Ectodermal cell (in vitro differentiated cells): ENCODE results near the gene SP7.
"Not testable (repeated sequence)": the region's sequence is repeated elsewhere in the genome, so short reads cannot be mapped to it uniquely, and the experiment has no call there.

ENCODE experiments used
- H3K27ac ChIP-seq: 2 replicates; pipeline ENCODE4 v1.7.0; 2013; ENCODE audit warnings: mild to moderate bottlenecking, low read depth, low read length; ENCODE audit not compliant: insufficient read depth, poor library complexity, severe bottlenecking
- H3K27me3 ChIP-seq: 2 replicates; pipeline ENCODE4 v1.7.0; 2013; ENCODE audit warnings: mild to moderate bottlenecking, low read length; ENCODE audit not compliant: insufficient read depth, control insufficient read depth, poor library complexity, severe bottlenecking
- H3K36me3 ChIP-seq: one replicate; pipeline ENCODE4 v1.7.0; 2013; ENCODE audit warnings: low read length; ENCODE audit not compliant: control insufficient read depth, insufficient read depth
- H3K4me1 ChIP-seq: one replicate; pipeline ENCODE4 v1.7.0; 2013; ENCODE audit warnings: low read length; ENCODE audit not compliant: control insufficient read depth, insufficient read depth
- H3K4me3 ChIP-seq: 2 replicates; pipeline ENCODE4 v1.7.0; 2013; ENCODE audit warnings: low read depth, low read length, control low read depth; ENCODE audit not compliant: insufficient read depth
- H3K9me3 ChIP-seq: 2 replicates; pipeline ENCODE4 v1.7.0; 2013; ENCODE audit warnings: mild to moderate bottlenecking, low read length, moderate library complexity; ENCODE audit not compliant: control insufficient read depth
- WGBS, 2 experiments: methylation state at CpG; one replicate each; pipeline ENCODE4 v1.1.7; 2013; ENCODE audit warnings: missing lambda C conversion rate in 2 of 2; 5-methylcytosine and 5-hydroxymethylcytosine counted together

SP7 gene

GRCh38 chr12:53376747-53377146, 40.6 kb upstream of the SP7 start:
- Histone ChIP-seq H3K27ac (no peak overlapping the region), H3K9me3 (no peaks in the 10 kb centered on the region), H3K27me3 (no peaks in the 10 kb centered on the region), H3K4me1 (peaks cover 15% of the 10 kb centered on the region), H3K4me3 (no peak overlapping the region), H3K36me3 (no peaks in the 10 kb centered on the region)
- WGBS, 2 experiments = 83 to 86% methylated on average over 1 of the region's 2 CpGs

- H3K4me3 ChIP-seq, H3K27ac ChIP-seq, H3K36me3 ChIP-seq, H3K9me3 ChIP-seq, H3K27me3 ChIP-seq: not testable (repeated sequence)
- WGBS, 2 experiments = 85 to 90% methylated on average over 14 of the region's 14 CpGs
- peaks cover 22% of the 10 kb centered on the region for H3K4me1 ChIP-seq
Observed at GRCh38 chr12:53374277-53374676, 38.1 kb upstream of the SP7 start.

- H3K4me3 ChIP-seq, H3K27ac ChIP-seq: not testable (repeated sequence)
- WGBS, 2 experiments = 94% methylated on average over 6 of the region's 6 CpGs
Observed at GRCh38 chr12:53373554-53374133, 37.5 kb upstream of the SP7 start.

GRCh38 chr12:53365245-53365904, 29.2 kb upstream of the SP7 start:
- 90 to 95% methylated on average over 4 of the region's 4 CpGs for WGBS, 2 experiments

More at GRCh38 chr12:53373554-53374133, 37.5 kb upstream of the SP7 start:
- H3K9me3 ChIP-seq, H3K36me3 ChIP-seq, H3K27me3 ChIP-seq: not testable (repeated sequence)
- H3K4me1 ChIP-seq = peaks cover 17% of the 10 kb centered on the region

GRCh38 chr12:53361638-53362037, 25.5 kb upstream of the SP7 start:
- H3K27me3 ChIP-seq, H3K27ac ChIP-seq: not testable (repeated sequence)

More at GRCh38 chr12:53365245-53365904, 29.2 kb upstream of the SP7 start:
- Histone ChIP-seq H3K36me3 (no peaks in the 10 kb centered on the region), H3K4me3 (no peak overlapping the region), H3K9me3 (no peaks in the 10 kb centered on the region), H3K27ac (no peak overlapping the region), H3K27me3 (no peaks in the 10 kb centered on the region), H3K4me1 (peaks cover 3% of the 10 kb centered on the region)

GRCh38 chr12:53358836-53359419, 22.8 kb upstream of the SP7 start:
- H3K9me3 ChIP-seq = no peaks in the 10 kb centered on the region
- 94 to 96% methylated on average over 4 to 5 of the region's 5 CpGs for WGBS, 2 experiments
- H3K27ac ChIP-seq = no peak overlapping the region
- H3K27me3 ChIP-seq = no peaks in the 10 kb centered on the region
- no peaks in the 10 kb centered on the region for H3K36me3 ChIP-seq
- H3K4me3 ChIP-seq = no peak overlapping the region
- H3K4me1 ChIP-seq = no peaks in the 10 kb centered on the region

More at GRCh38 chr12:53361638-53362037, 25.5 kb upstream of the SP7 start:
- H3K4me3 ChIP-seq, H3K9me3 ChIP-seq, H3K4me1 ChIP-seq, H3K36me3 ChIP-seq: not testable (repeated sequence)
- 90 to 96% methylated on average over 8 of the region's 10 CpGs for WGBS, 2 experiments

- Histone ChIP-seq H3K27ac (no peak overlapping the region), H3K4me3 (no peak overlapping the region)
- 86 to 87% methylated on average over 3 of the region's 3 CpGs for WGBS, 2 experiments
Observed at GRCh38 chr12:53355121-53355520, 19.0 kb upstream of the SP7 start.

GRCh38 chr12:53353257-53353655, 17.1 kb upstream of the SP7 start:
- Histone ChIP-seq H3K4me1 (no peaks in the 10 kb centered on the region), H3K27ac (no peak overlapping the region)
- 94 to 95% methylated on average over 5 of the region's 5 CpGs for WGBS, 2 experiments

More at GRCh38 chr12:53355121-53355520, 19.0 kb upstream of the SP7 start:
- Histone ChIP-seq H3K9me3 (no peaks in the 10 kb centered on the region), H3K4me1 (no peaks in the 10 kb centered on the region), H3K27me3 (no peaks in the 10 kb centered on the region), H3K36me3 (no peaks in the 10 kb centered on the region)

GRCh38 chr12:53352331-53353256, 16.4 kb upstream of the SP7 start:
- Histone ChIP-seq H3K4me3 (no peak overlapping the region), H3K9me3 (no peaks in the 10 kb centered on the region), H3K36me3 (no peaks in the 10 kb centered on the region), H3K27ac (no peak overlapping the region), H3K4me1 (no peaks in the 10 kb centered on the region), H3K27me3 (no peaks in the 10 kb centered on the region)
- 70 to 71% methylated on average over 21 of the region's 21 CpGs for WGBS, 2 experiments

More at GRCh38 chr12:53353257-53353655, 17.1 kb upstream of the SP7 start:
- no peaks in the 10 kb centered on the region for H3K36me3 ChIP-seq
- no peaks in the 10 kb centered on the region for H3K9me3 ChIP-seq
- no peak overlapping the region for H3K4me3 ChIP-seq
- H3K27me3 ChIP-seq = no peaks in the 10 kb centered on the region

GRCh38 chr12:53347905-53348304, 11.8 kb upstream of the SP7 start:
- Histone ChIP-seq H3K4me1 (peaks cover 24% of the 10 kb centered on the region), H3K27me3 (no peaks in the 10 kb centered on the region), H3K9me3 (no peaks in the 10 kb centered on the region), H3K4me3 (no peak overlapping the region), H3K36me3 (no peaks in the 10 kb centered on the region), H3K27ac (no peak overlapping the region)
- 96 to 98% methylated on average over 3 to 4 of the region's 4 CpGs for WGBS, 2 experiments
